HG03575 (cell line): ENCODE data around the gene MARCO.

Source experiments
- ATAC-seq: cut with Tn5 transposase; IDR thresholded peaks from one replicate; pipeline ENCODE4 v1.9.1; 2021; ENCODE audit not compliant: unreplicated experiment, insufficient number of reproducible peaks, low FRiP score; ENCODE audit errors: extremely low read depth

Gene MARCO, protein sequence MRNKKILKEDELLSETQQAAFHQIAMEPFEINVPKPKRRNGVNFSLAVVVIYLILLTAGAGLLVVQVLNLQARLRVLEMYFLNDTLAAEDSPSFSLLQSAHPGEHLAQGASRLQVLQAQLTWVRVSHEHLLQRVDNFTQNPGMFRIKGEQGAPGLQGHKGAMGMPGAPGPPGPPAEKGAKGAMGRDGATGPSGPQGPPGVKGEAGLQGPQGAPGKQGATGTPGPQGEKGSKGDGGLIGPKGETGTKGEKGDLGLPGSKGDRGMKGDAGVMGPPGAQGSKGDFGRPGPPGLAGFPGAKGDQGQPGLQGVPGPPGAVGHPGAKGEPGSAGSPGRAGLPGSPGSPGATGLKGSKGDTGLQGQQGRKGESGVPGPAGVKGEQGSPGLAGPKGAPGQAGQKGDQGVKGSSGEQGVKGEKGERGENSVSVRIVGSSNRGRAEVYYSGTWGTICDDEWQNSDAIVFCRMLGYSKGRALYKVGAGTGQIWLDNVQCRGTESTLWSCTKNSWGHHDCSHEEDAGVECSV

DNA sequence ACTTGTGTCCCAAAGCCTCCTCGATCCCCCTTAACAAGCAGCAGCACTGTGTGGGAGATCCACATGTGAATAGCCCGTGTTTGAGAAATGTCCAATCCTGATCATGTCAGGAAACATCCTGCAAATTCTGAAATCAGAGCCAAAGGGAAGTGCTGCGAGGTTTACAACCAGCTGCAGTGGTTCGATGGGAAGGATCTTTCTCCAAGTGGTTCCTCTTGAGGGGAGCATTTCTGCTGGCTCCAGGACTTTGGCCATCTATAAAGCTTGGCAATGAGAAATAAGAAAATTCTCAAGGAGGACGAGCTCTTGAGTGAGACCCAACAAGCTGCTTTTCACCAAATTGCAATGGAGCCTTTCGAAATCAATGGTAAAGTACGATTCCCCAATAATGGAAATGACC lies at the start of gene MARCO:
Gene MARCO, plus strand, starts transcription at position 164 of the 400 bp plus-strand sequence. Its CDS starts 107 bp downstream, at position 271.
- ATAC-seq: no peak

- ATAC-seq: no peak
These were observed 48.9 kb upstream of the MARCO start for GRCh38 chr2:118893100-118893499.

- no peak for ATAC-seq
These were observed 39.5 kb upstream of the MARCO start for GRCh38 chr2:118902266-118903028.

DNA sequence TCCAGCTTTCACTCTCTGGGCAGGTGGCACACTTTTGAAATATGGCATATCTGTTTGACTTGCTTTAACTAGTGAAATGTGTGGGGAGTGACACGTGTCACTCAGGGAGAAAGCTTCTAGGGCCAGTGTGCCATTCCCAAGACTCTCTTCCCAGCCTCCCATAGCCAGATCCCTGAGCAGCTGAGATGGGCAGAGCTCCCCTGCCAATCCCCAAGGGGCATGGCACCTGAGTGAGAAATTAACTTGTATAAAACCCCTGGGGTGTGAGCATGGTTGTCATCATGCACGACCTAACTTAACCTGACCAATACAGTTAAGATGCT lies 39.0 kb upstream of the MARCO start:
- no peak for ATAC-seq

DNA sequence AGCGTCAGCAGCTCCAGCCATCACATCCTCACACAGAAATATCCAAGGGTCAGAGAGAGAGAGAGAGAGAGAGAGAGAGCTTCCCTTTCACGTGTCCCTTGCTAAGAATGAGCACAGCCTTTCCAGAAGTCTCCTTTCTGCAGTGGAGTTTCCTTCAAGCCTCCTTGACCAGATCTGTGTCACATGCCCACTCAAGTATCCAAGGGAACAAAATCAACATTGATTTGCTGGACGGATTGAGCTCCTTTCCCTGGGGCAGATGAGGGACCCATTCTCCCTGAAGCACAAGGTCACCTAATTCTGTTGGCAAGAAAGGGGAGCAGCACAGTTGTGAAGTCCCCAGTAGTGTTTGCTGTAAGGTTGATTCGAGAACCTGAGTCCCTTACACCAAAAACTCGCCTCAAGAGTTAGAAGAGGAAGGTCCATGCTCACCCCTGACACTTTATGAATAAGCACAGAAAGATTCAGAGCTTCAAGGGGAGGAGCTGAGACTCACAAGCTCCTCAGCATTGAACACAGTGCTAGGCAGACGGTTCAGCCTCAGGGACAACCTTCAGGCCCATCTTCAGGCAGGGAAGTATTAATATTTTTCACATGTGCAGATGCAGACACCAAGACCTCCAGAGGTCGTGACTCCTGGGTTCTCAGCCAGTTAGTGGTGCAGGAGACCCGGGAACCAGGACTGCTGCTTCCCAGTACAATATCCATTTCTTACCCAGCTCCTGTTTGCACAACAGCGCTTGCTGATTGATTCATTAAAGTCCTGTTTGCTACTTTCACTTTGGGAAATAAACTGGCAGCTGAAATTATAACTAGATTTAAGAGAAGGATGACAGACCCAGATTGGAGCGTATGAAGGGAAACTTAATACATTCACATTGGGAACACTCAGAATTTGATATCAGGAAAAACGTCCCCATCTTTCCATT lies 38.2 kb upstream of the MARCO start:
- no peak for ATAC-seq

- ATAC-seq: no peak
These were observed 36.8 kb upstream of the MARCO start for GRCh38 chr2:118905206-118905605.

DNA sequence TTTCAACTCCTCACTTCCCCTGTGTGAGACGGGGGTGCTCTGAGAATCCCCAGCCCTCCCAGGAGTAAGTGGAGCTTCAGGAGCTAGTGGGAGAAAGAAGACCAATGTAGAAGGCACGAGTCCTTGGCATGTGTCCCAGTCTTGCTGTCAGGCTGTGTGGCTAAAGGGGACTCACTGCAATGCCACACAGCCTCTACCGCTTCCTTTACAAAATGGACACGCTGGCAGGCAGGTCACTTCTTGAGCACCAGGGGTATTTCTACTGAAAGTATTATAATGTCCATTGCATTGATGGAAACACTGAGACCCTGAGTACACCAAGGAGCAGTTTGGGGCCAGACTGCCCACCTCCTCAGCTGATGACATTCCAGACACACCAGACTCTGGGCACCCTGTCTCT lies 35.8 kb upstream of the MARCO start:
- no peak for ATAC-seq

DNA sequence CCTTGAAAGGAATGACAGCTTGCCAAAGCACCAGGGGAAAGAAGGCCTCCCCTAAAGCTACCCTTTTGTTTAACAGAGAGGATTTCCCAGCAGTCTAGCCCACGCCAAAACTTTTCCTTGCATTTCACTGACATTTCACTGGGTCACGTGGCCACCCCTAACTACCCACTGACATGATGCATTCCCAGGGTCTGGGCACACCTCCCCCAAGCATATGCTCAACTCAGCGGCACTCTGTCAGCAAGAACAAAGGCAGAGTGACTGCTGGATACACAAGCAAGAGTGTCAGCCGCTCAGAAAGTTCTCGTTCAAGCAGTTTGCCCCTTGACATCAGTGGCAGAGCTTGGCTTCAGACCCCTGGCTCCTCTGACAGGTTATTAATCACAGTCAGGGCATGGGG lies 34.2 kb upstream of the MARCO start:
- ATAC-seq: no peak

GRCh38 chr2:118909191-118909590 lies 32.8 kb upstream of the MARCO start:
- no peak for ATAC-seq

GRCh38 chr2:118911166-118911856 lies 30.7 kb upstream of the MARCO start:
- ATAC-seq: no peak

- no peak for ATAC-seq
These were observed 30.1 kb upstream of the MARCO start for GRCh38 chr2:118911936-118912335.

GRCh38 chr2:118913131-118913802 lies 28.7 kb upstream of the MARCO start:
- ATAC-seq: no peak

GRCh38 chr2:118913803-118914645 lies 28.0 kb upstream of the MARCO start:
- no peak for ATAC-seq

GRCh38 chr2:118914721-118915453 lies 27.1 kb upstream of the MARCO start:
- ATAC-seq: no peak

- ATAC-seq: no peak
These were observed 24.0 kb upstream of the MARCO start for GRCh38 chr2:118918017-118918416.

DNA sequence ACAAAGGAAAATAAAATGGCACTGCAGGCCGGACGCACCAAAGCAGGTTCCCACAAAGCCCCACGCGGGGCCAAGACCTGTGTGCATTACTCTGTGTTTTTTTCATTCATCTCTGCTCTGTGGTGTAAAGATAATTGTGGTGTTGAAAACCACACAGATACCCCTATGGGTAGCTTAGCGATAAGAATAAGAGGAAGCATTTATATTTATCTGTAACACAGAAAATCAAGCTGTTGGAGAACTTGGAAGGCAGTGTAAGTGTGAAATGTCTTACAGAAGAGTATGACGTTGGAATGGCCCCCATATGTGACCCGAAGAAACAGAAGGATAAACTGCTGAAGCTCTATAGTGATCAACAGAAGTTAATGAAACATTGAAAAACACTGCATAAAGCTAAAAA lies 20.3 kb upstream of the MARCO start:
- no peak for ATAC-seq

GRCh38 chr2:118922254-118922653 lies 19.7 kb upstream of the MARCO start:
- no peak for ATAC-seq
